HG03064 (cell line): ENCODE results near the gene COP1.

Source experiments
- ATAC-seq: cut with Tn5 transposase; IDR thresholded peaks from one replicate; pipeline ENCODE4 v1.9.1; 2021; ENCODE audit warnings: low read depth; ENCODE audit not compliant: unreplicated experiment

Gene COP1

DNA sequence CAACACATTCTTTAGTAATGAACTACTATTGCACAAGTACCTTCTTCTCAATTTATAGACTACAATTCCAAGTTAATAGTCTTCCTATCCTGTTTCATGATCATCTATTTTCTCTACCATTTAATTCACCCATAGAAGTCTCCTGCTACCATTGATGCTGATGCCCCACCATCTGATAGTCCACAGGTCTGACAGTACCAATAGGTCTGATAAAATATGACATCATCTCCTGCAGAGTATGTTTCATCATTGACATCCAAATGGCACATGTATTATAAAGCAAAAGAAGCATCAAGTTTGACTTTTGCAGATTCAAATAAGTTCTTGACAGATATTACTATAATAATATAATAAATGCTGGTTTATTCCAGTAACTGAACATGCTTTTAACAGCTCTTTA, 5.5 kb downstream of the COP1 start:
- no peak for ATAC-seq

DNA sequence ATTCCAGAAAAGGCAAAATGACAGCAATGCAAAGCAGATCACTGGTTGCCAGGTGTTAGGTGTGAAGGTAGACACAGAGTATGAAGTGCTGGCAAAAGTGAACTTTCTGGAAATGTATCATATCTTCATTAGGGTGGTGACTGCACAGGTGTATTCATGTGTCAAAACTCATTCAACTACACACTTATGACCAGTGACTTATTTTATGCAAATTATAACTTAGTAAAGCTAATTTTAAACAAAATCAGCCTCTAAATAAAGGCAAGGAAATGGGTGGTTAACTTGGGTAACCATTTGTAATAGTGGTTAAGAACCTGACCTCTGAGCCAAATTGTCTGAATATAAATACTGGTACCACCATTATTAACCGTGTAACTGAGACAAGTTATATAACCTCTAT, 7.4 kb downstream of the COP1 start:
- no peak for ATAC-seq

DNA sequence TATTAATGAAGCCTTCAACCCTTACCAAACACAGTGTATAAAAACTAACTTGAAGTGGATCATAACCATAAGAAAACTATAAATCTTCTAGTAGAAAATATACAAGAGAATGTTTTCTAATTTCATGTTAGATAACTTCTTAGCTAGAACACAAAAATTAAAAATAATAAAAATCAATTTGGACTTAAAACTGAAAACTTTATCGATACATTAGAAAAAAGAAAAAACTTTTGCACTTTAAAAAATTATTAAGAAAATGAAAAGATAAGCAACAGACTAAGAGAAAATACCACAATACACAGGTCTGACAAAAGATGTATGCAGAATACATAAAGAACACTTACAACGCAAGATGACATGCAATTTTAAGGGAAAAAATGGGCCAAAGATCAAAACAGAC, 8.7 kb downstream of the COP1 start:
- no peak for ATAC-seq

DNA sequence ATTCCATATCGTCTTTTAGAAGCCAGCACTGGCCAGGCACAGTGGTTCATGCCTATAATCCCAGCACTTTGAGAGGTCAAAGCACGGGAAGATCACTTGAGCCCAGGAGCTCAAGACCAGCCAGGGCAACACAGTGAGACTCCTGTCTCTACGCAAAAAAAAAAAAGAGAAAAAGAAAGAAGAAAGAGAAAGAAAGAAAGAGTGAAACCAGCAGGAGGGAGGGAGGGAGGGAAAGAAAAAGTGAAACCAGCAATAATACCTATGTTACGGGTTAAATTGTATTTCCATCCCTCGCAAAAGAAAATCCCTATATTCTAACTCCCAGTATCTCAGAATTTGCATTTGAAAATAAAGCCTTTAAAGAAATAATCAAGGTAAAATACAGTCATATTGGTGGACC, 10.4 kb downstream of the COP1 start:
- ATAC-seq, result no peak

DNA sequence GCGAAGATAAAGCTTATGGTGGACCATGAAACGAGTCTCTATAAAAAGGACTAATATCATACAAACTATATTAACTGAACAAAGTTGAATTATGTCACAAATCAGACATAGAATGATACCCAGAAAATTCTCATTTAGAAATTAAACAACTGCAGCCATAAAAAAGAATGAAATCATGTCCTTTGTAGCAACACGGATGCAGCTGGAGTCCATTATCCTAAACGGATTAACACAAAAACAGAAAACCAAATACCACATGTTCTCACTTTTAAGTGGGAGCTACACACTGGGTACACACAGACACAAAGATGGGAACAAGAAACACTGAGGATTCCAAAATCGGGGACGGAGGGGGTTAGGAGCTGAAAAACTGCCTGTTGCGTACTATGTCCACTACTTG, 11.5 kb downstream of the COP1 start:
- ATAC-seq, result no peak

DNA sequence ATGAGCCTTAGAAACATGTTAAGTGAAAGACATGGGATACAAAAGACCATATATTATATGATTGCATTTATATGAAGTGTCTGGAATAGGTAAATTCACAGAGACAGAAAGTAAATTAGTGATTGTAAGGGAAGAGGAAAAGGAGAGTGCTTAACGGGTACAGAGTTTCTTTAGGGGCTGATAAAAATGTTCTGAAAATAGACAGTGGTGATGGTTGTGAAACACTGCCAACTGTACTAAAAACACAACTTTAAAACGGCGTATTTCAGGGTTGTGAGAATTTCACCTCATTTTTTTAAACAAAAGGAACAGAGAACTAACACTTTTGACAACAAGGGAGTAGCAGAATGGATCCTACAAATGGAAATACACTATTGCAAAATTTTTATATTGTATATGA, 13.4 kb downstream of the COP1 start:
- ATAC-seq, result peak; percentile 45

DNA sequence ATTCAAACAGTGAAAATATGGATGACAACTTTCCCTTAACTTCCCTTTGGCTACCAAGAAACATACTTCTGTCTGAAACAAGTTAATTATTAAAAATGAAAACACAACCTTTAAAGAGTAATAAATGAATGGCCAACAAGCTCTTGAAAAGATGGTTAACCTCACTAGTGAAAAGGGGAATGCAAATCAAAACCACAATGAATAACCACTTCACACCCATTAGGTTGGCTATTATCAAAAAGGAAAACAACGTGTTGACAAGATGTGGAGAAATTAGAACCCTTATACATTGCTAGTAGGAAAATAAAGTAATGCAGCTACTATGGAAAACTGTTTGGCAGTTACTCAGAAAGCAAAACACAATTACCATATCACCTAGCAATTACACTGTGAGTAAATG, 14.1 kb downstream of the COP1 start:
- peak; percentile 80 for ATAC-seq

DNA sequence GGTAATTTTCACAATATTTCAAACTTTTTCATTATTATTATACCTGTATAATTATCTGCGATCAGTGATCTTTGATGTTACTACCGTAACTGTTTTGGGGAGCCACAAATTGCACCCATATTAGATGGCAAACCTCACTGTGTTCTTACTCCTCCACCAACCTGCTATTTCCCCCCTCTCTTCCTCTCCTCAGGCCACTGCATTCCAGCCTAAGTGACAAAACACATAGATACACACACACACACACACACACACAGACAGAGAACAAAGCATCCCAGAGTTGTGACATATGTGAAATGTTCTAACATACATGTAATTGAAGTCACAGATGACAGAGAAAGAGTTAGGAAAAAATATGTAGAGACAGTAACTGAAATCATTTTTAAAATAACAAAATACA, 18.5 kb downstream of the COP1 start:
- no peak for ATAC-seq

DNA sequence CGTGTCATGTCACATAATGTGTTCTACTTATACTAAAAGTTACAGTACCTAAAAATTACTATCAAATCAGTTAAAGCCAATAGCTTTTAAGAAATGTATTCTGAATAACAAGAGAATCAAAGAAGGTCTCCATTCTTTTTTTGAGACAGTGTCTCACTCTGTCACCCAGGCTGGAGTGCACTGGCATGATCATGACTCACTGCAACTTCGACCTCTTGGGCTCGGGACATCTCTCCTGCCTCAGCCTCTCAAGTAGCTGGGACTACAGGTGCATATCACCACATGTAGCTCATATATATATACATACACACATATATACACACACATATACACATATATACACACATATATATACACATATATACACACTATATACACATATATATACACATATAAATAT, 20.1 kb downstream of the COP1 start:
- ATAC-seq, result no peak

DNA sequence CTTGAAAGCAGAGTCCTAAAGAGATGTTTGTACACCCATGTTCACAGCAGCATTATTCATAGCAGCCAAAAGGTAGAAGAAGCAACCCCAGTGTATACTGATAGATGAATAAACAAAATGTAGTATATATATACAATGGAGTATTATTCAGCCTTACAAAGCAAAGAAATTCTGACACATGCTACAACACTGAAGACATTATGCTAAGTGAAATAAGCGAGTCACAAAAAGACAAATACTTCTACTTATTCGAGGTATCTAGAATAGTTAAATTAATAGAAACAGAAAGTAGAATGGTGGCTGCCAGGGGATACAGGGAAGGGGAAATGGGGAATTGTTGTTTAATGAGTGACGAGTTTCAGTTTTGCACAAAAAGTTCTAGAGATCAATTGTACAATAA, 23.5 kb downstream of the COP1 start:
- peak; percentile 78 for ATAC-seq

DNA sequence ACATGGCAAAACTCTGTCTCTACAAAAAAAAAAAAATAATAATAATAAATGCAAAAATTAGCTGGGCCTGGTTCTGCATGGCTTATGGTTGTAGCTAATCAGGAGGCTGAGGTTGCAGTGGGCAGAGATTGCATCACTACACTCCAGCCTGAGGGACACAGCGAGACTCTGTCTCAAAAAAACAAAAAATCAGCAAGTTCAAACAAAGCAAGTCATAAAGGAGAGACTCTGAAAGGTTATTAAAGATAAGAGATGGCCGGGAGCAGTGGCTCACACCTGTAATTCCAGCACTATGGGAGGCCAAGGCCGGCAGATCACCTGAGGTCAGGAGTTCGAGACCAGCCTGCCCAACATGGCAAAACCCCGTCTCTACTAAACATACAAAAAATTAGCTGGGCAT, 28.8 kb downstream of the COP1 start:
- peak; percentile 15 for ATAC-seq

DNA sequence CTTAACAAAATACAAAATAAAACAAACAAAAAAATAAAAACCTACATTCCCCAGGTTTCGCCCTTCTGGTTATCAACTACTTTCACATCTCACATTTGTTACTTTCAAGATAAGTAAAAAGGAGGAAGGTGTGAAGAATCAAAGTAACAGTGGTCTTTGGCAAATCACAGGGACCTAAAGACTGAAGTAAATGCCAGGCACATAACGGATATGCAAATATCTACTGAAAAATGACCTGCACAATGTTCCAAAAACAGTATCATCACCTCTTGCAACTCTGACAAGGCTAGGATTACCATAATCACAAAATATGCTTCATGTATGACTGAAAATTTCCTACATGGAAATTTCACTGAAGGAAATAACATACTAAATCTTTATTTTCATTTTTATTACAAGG, 29.3 kb downstream of the COP1 start:
- ATAC-seq, result peak; percentile 83

DNA sequence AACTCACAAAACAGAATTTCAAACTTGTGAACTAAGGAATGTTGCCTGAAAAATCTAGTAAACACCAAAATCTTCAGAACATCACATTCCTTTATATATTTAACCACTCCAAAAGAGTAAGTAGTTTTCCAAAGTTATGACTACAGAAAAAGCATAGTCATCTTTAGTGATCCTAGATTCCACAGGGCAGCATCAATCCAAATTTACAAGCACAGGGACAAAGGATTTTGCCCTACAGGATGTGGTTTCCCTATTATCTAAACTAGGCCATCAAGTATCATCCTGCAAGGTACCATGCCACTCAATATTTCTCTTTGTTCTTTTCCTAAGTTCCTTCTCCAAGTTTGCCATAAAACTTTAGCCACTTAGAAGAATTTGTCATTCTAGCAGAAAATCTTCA, 33.0 kb downstream of the COP1 start:
- no peak for ATAC-seq

DNA sequence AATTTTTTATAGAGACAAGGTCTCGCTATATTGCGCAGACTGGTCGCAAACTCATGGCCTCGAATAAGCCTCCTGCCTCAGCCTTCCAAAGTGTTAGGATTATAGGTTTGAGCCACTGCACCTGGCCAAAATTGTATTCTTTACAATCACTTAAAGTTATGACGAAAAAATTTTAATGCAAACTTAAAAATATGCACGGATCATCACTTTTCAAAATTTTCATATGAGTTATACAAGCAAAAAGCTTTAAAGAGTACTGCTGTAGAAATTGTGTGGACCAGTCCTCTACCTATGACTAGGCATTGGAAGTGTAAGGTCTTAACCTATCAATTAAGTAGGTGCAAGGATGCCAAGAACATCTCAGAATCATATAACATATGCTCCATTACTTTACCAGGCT, 34.9 kb downstream of the COP1 start:
- no peak for ATAC-seq

DNA sequence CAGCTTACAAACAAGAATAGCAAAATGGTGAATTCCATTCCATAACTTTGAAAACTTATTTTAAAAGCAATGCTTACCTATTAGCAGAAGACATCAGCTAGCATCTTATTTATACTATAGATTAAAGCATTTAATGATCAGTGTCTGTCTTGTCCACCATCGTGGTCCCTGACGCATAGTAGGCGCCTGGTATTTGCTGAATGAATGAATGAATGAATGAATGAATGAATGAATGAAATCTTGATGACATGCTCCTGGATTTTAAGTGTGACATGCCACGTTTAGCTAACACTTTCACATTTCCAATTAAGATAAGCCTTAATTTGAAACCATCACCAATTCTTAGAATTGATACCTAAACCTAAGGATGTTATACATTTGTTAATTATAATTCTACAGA, 39.9 kb downstream of the COP1 start:
- no peak for ATAC-seq

DNA sequence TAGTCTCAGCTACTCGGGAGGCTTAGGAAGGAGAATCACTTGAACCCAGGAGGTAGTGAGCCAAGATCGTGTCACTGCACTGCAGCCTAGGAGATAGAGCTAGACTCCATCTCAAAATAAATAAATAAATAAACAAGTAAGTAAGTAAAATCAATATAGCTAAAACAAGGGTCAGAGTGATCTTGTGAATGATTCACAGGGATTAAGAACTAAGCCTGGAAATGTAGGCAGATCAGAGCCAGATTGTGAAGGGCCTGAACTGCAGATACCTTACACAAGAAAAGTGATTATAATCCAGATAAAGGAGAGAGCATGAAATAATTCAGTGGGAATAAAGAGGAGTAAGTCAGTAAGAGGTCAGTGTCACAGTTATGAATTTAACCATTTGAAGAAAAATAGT, 41.5 kb downstream of the COP1 start:
- no peak for ATAC-seq

DNA sequence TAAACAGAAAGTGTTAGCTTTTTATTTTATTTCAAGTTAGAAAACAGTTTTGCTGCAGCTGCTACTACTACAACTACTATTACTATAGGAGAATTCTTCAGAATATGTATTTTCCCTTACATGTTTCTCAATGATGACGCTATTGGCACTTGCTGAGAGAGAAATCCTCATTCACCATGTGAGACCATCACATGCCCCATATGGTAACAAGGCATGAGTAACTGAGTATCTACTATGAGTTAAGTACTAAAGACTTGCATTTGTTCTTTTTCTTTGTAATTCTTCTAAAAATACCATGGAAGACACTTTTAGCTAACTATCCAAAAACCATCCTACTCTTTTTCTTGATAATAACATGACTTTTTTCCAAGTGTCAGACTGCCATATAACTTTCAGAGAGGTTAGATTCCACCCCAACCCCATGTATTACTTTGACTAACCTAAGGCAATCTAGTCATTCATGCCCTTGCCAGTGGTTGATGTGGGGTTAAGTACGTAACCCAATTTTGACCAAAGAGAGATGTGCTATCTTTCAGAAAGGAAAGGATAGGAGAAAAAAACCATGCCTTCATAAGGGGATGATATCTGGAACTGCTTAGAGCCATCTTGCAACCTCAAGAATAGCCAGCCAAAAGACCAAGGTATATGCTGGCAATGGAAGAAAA, 42.9 kb downstream of the COP1 start:
- no peak for ATAC-seq

DNA sequence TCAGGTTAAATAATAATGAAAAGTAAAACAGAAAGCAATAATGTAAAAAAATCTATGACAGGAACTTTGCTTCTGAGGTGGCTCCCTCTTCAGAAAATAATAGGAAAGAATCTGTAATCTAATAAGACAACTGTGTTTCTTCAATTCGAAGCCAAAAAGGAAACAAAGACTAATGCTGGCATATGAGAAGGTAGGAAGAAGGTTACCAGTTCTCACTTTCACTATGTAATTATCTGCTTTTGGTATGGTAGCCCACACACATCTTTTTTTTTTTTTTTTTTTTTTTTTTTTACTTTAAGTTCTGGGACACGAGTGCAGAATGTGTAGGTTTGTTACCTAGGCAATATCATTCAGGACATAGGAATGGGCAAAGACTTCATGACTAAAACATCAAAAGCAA, 47.1 kb downstream of the COP1 start:
- ATAC-seq, result no peak

DNA sequence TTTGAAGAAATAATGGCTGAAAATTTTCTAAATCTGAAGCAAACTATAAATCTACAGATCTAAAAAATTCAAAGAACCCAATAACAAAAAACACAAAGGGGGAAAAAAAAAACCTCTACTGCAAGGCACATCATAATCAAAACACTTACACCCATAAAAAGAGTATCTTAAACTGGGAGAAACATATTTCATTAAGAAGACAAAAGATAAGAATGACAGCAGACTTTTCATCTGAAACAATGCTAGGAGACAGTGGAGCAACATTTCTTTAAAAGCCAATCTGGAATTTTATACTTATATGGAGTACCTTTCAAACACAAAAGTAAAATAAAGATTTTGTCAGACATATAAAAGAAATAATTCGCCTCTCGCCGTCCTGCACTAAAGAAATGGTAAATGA, 49.1 kb downstream of the COP1 start:
- no peak for ATAC-seq

DNA sequence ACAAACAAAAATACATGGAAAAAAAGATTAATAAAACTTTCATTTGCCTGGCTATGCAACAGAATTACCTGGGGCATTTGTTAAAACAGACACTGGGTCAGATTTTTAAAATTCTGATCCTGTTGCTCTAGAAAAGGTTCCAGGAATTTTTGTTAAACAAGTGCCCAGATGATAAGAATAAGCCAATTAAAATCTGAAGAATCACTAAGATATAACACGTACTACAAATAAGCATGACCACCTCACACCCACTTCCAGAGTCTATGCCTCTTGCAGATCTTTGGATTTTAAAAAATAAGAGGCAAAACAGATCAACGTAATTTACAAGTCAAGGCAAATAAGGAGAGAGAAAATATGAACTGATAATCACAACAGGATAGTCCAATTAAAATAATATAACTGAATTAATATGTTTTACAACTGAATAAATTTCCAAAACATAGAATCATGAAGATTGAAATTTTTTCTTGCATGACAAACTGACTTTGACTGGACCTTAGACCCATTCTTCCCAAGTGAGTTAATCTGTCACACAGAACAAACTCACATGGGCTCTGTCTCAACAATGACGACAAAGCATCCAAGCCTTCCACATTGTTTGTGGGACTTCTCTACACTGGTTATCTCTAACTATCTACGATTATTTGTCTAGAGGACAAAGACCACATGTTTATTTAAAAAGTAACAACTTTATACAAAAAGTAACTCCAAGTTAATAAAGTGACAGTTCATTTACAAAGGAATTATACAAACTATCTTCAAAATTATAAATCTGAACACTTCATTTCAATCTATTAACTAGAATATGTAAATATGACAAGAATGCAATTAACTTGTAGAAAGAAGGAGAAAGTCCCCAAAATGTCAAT, 56.9 kb downstream of the COP1 start:
- ATAC-seq, result no peak

DNA sequence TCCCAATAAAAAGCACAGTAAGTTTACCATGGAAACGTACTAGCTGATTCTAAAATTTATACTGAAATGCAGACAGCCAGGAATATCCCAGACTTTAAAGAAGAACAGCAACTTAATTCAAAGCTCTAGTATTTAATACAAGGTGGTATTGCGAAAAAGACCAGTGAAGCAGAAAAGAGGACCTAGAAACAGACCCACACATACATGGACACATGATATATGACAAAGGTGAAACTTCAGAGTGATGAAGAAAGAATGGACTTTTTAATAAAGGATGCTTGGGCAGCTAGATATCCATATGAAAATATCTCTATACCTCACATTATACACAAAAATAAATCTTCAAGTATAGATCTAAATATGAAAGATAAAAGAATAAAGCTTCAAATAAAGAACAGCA, 62.6 kb downstream of the COP1 start:
- ATAC-seq, result no peak

DNA sequence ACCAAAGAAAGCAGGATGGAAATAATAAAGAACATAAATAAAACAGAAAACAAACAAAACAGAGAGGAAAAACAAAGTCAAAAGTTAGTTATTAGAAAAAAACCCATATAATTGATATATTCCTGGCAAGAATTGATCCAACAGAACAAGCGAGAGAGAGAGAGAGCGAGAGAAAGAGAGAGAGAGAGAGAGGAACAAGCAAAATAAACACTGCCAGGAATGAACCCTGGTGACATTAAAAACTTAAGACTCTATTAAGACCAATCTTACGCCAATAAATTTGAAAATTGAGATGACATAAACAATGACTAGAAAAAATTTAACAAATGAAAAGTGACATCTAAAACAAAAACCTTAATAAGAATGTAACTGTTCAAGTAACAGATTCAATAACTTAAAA, 64.1 kb downstream of the COP1 start:
- ATAC-seq, result no peak
